PC-9 (cell line): ENCODE results near the gene BRSK2. TPM values are rescaled to one million over a fixed set of nuclear protein-coding genes. Genes with fewer than 3 reads are reported as not detected.

Experiments used
- BruUV-seq: library from RNA; stranded (reverse); fragments of 400-500 nt; replicated peaks from 2 replicates; lab custom pipeline; 2021; lab: Mats Ljungman, UMichigan
- CTCF ChIA-PET: fragments of 300-600 bp; sonication (Branson Sonifier 250); formaldehyde crosslinking; loops from one replicate; lab custom pipeline; 2022; ENCODE audit warnings: antibody characterized with exemption; lab: Charles Lee
- POLR2A ChIA-PET: fragments of 300-600 bp; sonication (Branson Sonifier 250); formaldehyde crosslinking; loops from one replicate; lab custom pipeline; 2022; ENCODE audit warnings: antibody characterized with exemption; ENCODE audit not compliant: unreplicated experiment; lab: Charles Lee
- DNase-seq, 2 experiments: peaks; one replicate each; pipeline versions ENCODE4 v3.0.0 to v3.0.0-alpha.2; 2015 to 2022; ENCODE audit warnings: mixed read lengths in 1 of 2
- H2AFZ ChIP-seq: fragments of 200-600 bp; sonication (generic); 2 replicates; pipeline ENCODE4 v1.8.1; 2017; ENCODE audit warnings: antibody characterized with exemption
- H3F3A ChIP-seq: fragments of 200-600 bp; sonication (generic); 2 replicates; pipeline ENCODE4 v1.8.1; 2017; ENCODE audit warnings: antibody characterized with exemption, mild to moderate bottlenecking, low read depth; ENCODE audit not compliant: insufficient read depth
- H3K27ac ChIP-seq: fragments of 200-600 bp; sonication (generic); 2 replicates; pipeline ENCODE4 v1.6.1; 2016; ENCODE audit warnings: mixed run types
- H3K27me3 ChIP-seq: fragments of 200-600 bp; sonication (generic); 2 replicates; pipeline ENCODE4 v1.6.1; 2016; ENCODE audit warnings: low read depth, mixed run types; ENCODE audit not compliant: insufficient read depth
- H3K36me3 ChIP-seq: fragments of 200-600 bp; sonication (generic); 2 replicates; pipeline ENCODE4 v1.6.1; 2016; ENCODE audit warnings: low read depth, mixed run types
- H3K4me1 ChIP-seq: fragments of 200-600 bp; sonication (generic); replicated peaks from 2 replicates; pipeline ENCODE4 v1.6.1; 2016; ENCODE audit warnings: mixed run types; ENCODE audit not compliant: insufficient read depth
- H3K4me2 ChIP-seq: fragments of 200-600 bp; sonication (generic); 2 replicates; pipeline ENCODE4 v1.6.1; 2017; ENCODE audit warnings: mixed run types
- H3K4me3 ChIP-seq: fragments of 200-600 bp; sonication (generic); 2 replicates; pipeline ENCODE4 v1.6.1; 2016; ENCODE audit warnings: mixed run types
- H3K79me2 ChIP-seq: fragments of 200-600 bp; sonication (generic); 2 replicates; pipeline ENCODE4 v1.6.1; 2017; ENCODE audit warnings: low read depth, mixed run types
- H3K9me2 ChIP-seq: fragments of 200-600 bp; sonication (generic); 2 replicates; pipeline ENCODE4 v1.8.1; 2017; ENCODE audit warnings: mild to moderate bottlenecking; ENCODE audit not compliant: insufficient read depth
- H3K9me3 ChIP-seq: fragments of 200-600 bp; sonication (generic); 2 replicates; pipeline ENCODE4 v1.8.1; 2016; ENCODE audit warnings: low read depth; ENCODE audit not compliant: insufficient read depth
- H4K20me1 ChIP-seq: fragments of 200-600 bp; sonication (generic); 2 replicates; pipeline ENCODE4 v1.8.1; 2017; ENCODE audit not compliant: insufficient read depth
- CTCF ChIP-seq: fragments of 200-600 bp; sonication (generic); conservative IDR thresholded peaks from 2 replicates; pipeline ENCODE4 v1.6.1; 2017; ENCODE audit warnings: mixed run types, antibody characterized with exemption, mild to moderate bottlenecking, moderate library complexity
- EZH2 ChIP-seq: fragments of 200-600 bp; sonication (generic); IDR thresholded peaks from 2 replicates; pipeline ENCODE4 v1.8.0; 2017; ENCODE audit warnings: antibody characterized with exemption, low read depth
- intact Hi-C: fragments of 100-400 bp; cut with micrococcal nuclease; formaldehyde crosslinking; loops from one replicate; pipeline ENCODE4 v1.10.0; 2022; ENCODE audit not compliant: unreplicated experiment
- total RNA-seq: library from RNA; stranded (reverse); gene quantifications from 2 replicates; pipeline ENCODE4 v1.2.3, GENCODE V29; 2021

Gene BRSK2
- total RNA-seq, 1 experiment from 2014 or later = 2.9 TPM

- Histone ChIP-seq H3K27me3 (no peaks in the 10 kb centered on the region), H2AFZ (no peak overlapping the region), H3K4me1 (no peaks in the 10 kb centered on the region), H3K79me2 (no peaks in the 10 kb centered on the region), H3K4me2 (no peak overlapping the region), H3F3A (no peaks in the 10 kb centered on the region), H3K27ac (no peak overlapping the region), H3K9me2 (no peaks in the 10 kb centered on the region), H4K20me1 (0 out of 2 replicates have a peak, but pooled peaks cover 3% of the 10 kb centered on the region), H3K4me3 (no peak overlapping the region), H3K9me3 (no peaks in the 10 kb centered on the region), H3K36me3 (no peaks in the 10 kb centered on the region)
- intact Hi-C loops = no loop called here
- BruUV-seq = no TSS peak
- no peak for DNase-seq
- POLR2A ChIA-PET = no interaction called here
- no peak for TF ChIP-seq EZH2
- no peak for TF ChIP-seq CTCF
- CTCF ChIA-PET = no interaction called here
Observed at GRCh38 chr11:1481483-1481825, 91.7 kb downstream of the BRSK2 start.

GRCh38 chr11:1481861-1482441 lies 92.2 kb downstream of the BRSK2 start:
- Histone ChIP-seq H3K9me3 (no peaks in the 10 kb centered on the region), H3K27ac (no peak overlapping the region), H3K4me1 (no peaks in the 10 kb centered on the region), H3K4me3 (no peak overlapping the region), H3K4me2 (no peak overlapping the region), H3K9me2 (no peaks in the 10 kb centered on the region), H3K79me2 (no peaks in the 10 kb centered on the region), H4K20me1 (0 out of 2 replicates have a peak, but pooled peaks cover 3% of the 10 kb centered on the region), H3K27me3 (no peaks in the 10 kb centered on the region), H3F3A (no peaks in the 10 kb centered on the region), H3K36me3 (no peaks in the 10 kb centered on the region), H2AFZ (no peak overlapping the region)
- TF ChIP-seq CTCF (no peak), EZH2 (no peak)
- DNase-seq = no peak
- intact Hi-C loops = no loop called here
- POLR2A ChIA-PET = no interaction called here
- no TSS peak for BruUV-seq
- CTCF ChIA-PET = no interaction called here

GRCh38 chr11:1482581-1483444 lies 93.1 kb downstream of the BRSK2 start:
- CTCF ChIA-PET = no interaction called here

More at GRCh38 chr11:1482581-1483444, 93.1 kb downstream of the BRSK2 start:
- Histone ChIP-seq H3K4me3 (no peak overlapping the region), H3K4me2 (no peak overlapping the region), H3K9me3 (no peaks in the 10 kb centered on the region), H4K20me1 (0 out of 2 replicates have a peak, but pooled peaks cover 3% of the 10 kb centered on the region), H3K36me3 (no peaks in the 10 kb centered on the region), H3F3A (no peaks in the 10 kb centered on the region), H3K79me2 (no peaks in the 10 kb centered on the region), H3K27ac (no peak overlapping the region), H2AFZ (no peak overlapping the region), H3K27me3 (no peaks in the 10 kb centered on the region), H3K9me2 (no peaks in the 10 kb centered on the region), H3K4me1 (no peaks in the 10 kb centered on the region)
- BruUV-seq = no TSS peak
- TF ChIP-seq EZH2 (no peak), CTCF (no peak)
- DNase-seq = no peak
- POLR2A ChIA-PET = no interaction called here
- intact Hi-C loops = no loop called here
